ENCODE data around the gene UBASH3A.

UBASH3A gene

DNA sequence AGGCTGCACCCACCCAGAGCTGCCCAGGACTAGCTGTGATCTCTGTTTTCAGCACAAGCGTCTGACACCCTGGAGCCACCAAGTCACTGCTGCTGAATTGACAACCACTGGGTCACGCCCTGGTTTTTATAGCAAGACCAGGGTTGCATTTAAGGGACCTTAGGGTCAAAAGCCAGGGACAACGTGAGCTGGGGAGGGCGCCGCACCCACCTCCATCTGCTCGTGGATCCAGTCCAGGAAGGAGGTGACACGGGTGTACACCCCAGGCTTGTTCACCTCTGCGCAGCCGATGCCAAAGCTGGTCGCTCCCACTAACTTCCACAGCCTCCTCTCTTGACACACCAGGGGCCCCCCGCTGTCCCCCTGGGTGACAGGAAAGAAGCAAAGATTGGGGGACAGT is 28.2 kb upstream of the UBASH3A start:
- no peak for DNase-seq

- DNase-seq, result no peak
Measured at GRCh38 chr21:42375966-42376337, 27.8 kb upstream of the UBASH3A start.

GRCh38 chr21:42376338-42376982 is 27.2 kb upstream of the UBASH3A start:
- DNase-seq, result no peak

GRCh38 chr21:42377211-42377950 is 26.3 kb upstream of the UBASH3A start:
- no peak for DNase-seq

DNA sequence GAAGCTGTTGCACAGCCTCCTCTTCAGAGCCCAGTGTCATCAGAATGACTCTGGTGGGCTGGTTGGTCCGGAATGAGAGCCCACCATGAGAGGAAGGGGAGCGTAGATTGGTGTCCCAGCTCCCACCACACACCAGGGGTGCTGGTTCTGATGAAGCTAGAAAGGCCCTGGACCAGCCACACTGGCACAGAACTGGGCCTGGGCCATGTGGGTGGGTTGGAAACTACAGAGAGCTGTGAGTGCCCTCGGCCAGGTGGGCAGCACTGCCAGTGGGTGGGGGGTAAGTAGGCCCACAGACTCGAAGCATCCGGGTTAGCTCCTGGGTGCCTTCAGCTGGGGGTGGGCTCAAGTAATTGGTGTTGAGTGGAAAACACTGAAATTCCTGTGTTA is 25.8 kb upstream of the UBASH3A start:
- no peak for DNase-seq

DNA sequence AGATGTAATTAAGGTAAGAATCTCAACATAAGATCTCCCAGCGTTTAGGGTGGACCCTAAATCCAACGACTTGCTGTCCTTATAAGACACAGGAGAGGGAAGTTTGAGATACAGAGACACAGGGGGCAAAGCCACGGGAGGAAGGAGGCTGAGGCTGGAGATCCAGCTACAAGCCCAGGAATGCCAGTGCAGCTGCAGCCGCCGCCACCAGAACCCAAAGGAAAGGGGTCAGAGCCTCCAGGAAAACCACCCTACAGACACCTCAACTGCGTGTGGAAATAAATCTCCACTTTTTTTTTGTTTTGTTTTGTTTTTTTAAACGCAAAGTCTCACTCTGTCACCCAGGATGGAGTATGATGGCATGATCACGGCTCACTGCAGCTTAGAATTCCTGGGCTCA is 25.3 kb upstream of the UBASH3A start:
- no peak for DNase-seq

DNA sequence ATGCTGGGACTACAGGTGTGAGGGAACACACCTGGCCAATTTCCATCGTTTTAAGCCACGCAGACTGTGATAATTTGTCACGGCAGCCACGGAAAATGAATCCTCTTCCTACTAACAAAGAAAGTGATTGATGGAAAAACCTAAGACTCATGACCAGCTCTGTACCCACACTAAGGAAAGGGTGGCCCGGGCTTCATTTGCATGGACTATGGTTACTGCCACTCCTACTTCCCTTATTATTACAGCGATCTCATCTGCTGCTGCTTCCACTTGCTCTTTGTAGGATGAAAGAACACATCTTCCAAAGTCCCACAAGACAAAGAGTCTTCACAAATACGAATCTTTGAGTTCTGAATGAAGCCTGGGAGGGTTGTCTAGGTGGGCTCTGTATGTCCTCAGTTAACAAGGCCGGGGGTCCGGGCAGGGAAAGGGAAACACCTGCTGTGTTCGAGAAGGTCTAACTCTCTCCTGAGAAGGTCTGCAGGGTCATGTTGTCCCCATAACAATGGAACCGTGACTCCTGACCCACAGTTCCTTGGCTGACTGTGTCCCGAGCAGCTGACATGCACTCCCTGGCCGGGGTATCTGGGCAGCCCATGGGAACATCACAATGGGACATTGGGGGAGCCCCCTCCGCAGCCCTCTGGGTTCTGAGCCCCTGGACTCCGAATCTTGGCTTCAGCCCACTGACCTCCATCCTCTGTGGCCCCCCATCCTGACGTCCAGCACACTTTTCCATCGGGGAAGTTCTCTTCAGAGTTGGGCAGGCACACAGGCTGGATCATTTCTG is 24.1 kb upstream of the UBASH3A start:
- DNase-seq, result no peak

DNA sequence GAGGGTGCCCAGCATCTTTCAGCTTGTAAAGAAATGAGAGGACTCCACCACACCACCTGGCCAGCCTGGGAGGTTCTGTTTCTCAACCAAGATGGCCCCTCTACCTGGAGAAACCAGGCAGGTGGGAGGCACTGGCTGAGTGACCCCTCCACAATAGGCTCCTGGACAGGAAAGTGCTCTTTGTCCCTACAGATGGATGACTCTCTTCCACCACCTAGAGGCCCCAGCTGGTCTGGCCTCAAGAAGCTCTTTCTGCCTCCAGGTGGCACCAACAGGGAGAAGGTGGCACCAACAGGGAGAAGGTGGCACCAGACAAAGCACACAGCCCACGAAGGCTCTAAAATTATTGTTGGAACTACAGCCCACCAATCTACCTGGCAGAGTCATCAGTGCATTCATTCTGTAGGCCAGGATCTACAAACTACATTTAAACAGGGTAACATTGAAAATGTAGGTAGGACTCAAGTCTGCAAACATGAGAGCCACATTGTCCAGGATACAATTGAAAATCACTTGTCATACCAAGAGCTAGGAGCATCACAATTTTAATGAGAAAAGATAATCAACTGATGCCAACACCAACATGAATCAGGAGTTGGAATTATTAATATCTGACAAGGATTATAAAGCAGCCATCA is 22.2 kb upstream of the UBASH3A start:
- no peak for DNase-seq

GRCh38 chr21:42382915-42383314 is 20.8 kb upstream of the UBASH3A start:
- DNase-seq, result no peak

GRCh38 chr21:42383331-42383730 is 20.4 kb upstream of the UBASH3A start:
- DNase-seq, result no peak

DNA sequence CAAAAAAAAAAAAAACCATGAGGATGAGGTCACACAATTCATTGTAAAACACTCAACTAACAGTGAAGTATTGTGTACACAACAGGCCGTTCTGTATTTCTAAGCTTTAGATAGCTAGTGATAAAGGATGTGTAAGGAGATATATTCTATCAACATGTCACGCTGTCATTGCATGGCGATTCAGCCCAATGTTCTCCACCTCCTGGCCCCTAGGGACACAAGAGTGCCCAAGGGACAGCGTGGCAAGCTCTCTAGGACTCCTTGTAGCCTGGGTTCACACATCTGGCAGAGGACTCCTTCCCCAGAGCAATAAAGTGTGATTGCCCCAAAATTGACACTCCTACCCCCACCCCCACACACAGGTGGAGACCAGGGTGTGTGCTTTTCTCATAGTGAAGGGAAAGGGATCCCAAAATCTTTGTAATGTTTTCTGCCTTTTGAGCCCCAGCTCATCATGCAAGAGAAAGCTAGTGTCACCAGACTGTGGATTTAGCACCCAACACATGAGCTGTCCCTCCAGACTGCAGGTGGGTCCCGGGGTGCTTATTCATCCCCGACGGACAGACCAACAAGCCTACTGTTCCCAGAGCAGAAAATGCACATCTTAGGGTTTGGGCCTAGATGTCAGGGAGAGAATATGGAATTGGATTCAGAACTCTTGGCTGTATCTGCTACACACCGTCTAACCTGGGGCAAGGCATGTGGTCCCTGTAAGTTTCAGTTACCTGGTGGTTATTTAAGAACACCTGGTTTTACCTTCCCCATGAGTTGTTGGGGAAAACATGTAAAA is 19.4 kb upstream of the UBASH3A start:
- no peak for DNase-seq

- DNase-seq, result no peak
Measured at GRCh38 chr21:42384989-42385388, 18.7 kb upstream of the UBASH3A start.

- no peak for DNase-seq
Measured at GRCh38 chr21:42385619-42386018, 18.1 kb upstream of the UBASH3A start.

DNA sequence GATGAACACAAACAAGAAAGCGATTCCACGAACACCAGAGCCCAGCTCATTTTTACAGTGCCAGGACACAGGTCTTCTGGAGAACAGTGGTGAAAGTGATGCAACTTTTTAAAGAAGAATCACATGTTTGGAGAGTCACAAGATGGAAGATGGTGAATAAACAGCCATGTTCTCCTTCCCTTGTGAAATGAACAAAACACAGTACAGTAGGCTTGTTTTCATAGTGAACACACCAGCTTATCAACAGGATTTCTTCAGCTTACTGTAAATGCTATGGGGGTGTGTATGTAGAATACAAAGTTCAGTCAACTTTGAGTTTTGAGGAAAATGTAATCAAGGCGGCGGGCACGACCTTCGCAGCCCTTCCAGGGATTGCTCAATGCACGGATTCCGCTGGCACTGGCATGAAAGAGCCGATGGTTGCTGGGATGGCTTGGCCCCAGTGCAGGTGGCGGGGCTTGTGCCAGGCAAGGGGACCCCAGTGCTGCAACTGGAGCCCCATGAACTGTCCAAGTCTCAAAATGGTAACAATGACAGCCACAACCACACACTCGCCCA is 17.6 kb upstream of the UBASH3A start:
- no peak for DNase-seq

- no peak for DNase-seq
Measured at GRCh38 chr21:42387164-42387563, 16.5 kb upstream of the UBASH3A start.

- DNase-seq, result no peak
Measured at GRCh38 chr21:42387843-42388340, 15.8 kb upstream of the UBASH3A start.

GRCh38 chr21:42388740-42389448 is 14.8 kb upstream of the UBASH3A start:
- no peak for DNase-seq

GRCh38 chr21:42389449-42389835 is 14.3 kb upstream of the UBASH3A start:
- DNase-seq, result no peak

DNA sequence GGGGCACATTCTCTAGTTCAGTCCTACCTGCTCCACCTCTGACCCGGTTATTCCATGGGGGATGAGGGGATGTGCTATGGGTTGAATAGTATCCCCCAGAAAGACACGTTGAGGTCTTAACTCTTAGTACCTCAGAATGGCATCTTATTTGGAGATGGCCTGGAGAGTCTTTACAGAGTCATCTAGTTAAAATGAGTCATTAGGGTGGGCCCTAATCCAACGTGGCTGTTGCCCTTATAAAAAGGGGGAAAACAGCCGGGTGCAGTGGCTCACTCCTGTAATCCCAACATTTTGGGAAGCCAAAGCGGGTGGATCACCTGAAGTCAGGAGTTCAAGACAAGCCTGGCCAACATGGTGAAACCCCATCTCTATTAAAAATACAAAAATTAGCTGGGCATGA is 13.5 kb upstream of the UBASH3A start:
- DNase-seq, result no peak

GRCh38 chr21:42390696-42391095 is 13.0 kb upstream of the UBASH3A start:
- DNase-seq, result no peak

DNA sequence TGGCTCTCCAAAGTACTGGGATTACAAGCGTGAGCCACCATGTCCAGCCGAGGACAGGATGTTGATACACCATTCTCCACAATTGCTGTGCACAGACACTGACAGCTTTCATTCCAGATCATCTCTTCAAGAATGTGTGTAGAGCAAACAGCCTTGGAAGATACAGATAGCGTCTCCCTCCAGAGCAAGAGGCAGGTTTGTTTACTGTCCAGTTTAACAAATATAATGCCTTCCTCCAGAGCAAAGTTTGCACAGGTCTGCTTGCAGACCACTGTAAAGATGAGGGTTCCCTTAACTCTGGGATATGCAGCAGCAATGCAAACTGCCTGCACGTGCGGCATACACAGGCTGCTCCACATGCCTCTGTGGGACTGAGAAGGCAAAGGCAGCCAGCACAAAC is 12.4 kb upstream of the UBASH3A start:
- DNase-seq, result no peak
